Small intestine (tissue), 7 donors: Measurements from ENCODE around the gene CCDC177. TPM values are rescaled to one million over a fixed set of nuclear protein-coding genes. Genes with fewer than 3 reads are reported as not detected.

Experiments used
- DNase-seq, 2 donors: peaks; one replicate each; pipeline versions ENCODE4 v3.0.0 to v3.0.0-alpha.2; 2013
- FAIRE-seq: peaks from 2 replicates; lab custom pipeline; 2012; peaks lifted over from hg19 to GRCh38; lab: Jason Lieb, UNC
- H3K27ac ChIP-seq, 3 donors: one replicate each; pipeline ENCODE4 v1.5.1; 2013; ENCODE audit warnings: low read length in 2 of 3, mild to moderate bottlenecking in 2 of 3, control low read depth in 1 of 3, inconsistent platforms in 1 of 3, low read depth in 1 of 3, moderate library complexity in 1 of 3
- H3K27me3 ChIP-seq, 3 donors: one replicate each; pipeline ENCODE4 v1.6.1; 2013; ENCODE audit warnings: low read length in 3 of 3, inconsistent platforms in 1 of 3; ENCODE audit not compliant: control insufficient read depth in 3 of 3, insufficient read depth in 3 of 3
- H3K36me3 ChIP-seq, 3 donors: one replicate each; pipeline ENCODE4 v1.6.1; 2013; ENCODE audit warnings: low read length in 3 of 3, inconsistent platforms in 1 of 3, low read depth in 1 of 3, mild to moderate bottlenecking in 1 of 3, moderate library complexity in 1 of 3; ENCODE audit not compliant: control insufficient read depth in 3 of 3, insufficient read depth in 2 of 3
- H3K4me1 ChIP-seq, 3 donors: one replicate each; pipeline ENCODE4 v1.6.1; 2013; ENCODE audit warnings: low read length in 2 of 3, inconsistent platforms in 1 of 3, low read depth in 1 of 3, mild to moderate bottlenecking in 1 of 3, moderate library complexity in 1 of 3; ENCODE audit not compliant: control insufficient read depth in 3 of 3, insufficient read depth in 2 of 3
- H3K4me3 ChIP-seq, 3 donors: one replicate each; pipeline ENCODE4 v1.5.1; 2013; ENCODE audit warnings: low read length in 3 of 3, control low read depth in 1 of 3, inconsistent platforms in 1 of 3, low read depth in 1 of 3, mild to moderate bottlenecking in 1 of 3, moderate library complexity in 1 of 3
- H3K9me3 ChIP-seq, 2 donors: one replicate each; pipeline ENCODE4 v1.6.1; 2013; ENCODE audit warnings: low read depth in 1 of 2, low read length in 1 of 2; ENCODE audit not compliant: control insufficient read depth in 2 of 2, insufficient read depth in 1 of 2
- WGBS, 3 donors: extraction: QIAGEN DNeasy Blood & Tissue Kit; methylation state at CpG; one replicate each; pipeline ENCODE4 v1.1.7; 2013; 5-methylcytosine and 5-hydroxymethylcytosine counted together
- polyA plus RNA-seq, 4 donors: library from polyadenylated mRNA; stranded (reverse) in 3 of 4; unstranded in 1 of 4; fragments of 200-250 nt in 3 of 4; fragments of 120-200 nt in 1 of 4; gene quantifications; one replicate each; pipeline versions ENCODE4 v1.2.1 to v1.2.3, GENCODE V29; 2013
- donor health status: healthy with polysubstance abuse.
- donor health status: control.
- donor health status: control.
- donor health status: Bipolar disorder and iron deficiency.
- donor health status: healthy.

Gene CCDC177
- polyA plus RNA-seq, 4 donors: 0.01 to 0.03 TPM; not detected in 2

DNA sequence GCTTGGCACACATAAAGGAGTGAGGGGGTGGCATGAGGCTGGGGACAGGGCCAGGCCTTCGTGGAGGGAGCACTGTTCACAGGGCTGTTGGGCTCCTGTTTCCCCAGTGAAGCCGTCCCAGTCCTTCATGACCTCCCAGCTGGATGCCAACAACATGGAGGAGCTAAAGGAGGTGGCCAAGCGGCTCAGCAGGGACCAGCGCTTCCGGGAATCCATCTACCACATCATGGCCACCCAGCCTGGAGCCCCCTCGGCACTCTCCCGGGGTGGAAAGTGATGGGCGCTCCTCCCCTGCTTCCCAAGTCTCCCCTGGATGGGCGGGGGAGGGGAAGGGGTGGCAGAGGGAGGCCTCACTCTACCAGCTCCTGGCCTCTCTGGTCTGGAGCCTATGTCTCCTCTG is 46.5 kb downstream of the CCDC177 start:
- Histone ChIP-seq H3K9me3 (no peaks in the 10 kb centered on the region), H3K27me3 (no peaks in the 10 kb centered on the region), H3K36me3 (no peaks in the 10 kb centered on the region), H3K27ac (no peak overlapping the region), H3K4me3 (no peak overlapping the region), H3K4me1 (no peaks in the 10 kb centered on the region)
- FAIRE-seq (no peak), DNase-seq (no peak)
- WGBS, 3 donors: 84 to 87% (median 86%) methylated on average over 7 to 9 of the region's 9 CpGs

DNA sequence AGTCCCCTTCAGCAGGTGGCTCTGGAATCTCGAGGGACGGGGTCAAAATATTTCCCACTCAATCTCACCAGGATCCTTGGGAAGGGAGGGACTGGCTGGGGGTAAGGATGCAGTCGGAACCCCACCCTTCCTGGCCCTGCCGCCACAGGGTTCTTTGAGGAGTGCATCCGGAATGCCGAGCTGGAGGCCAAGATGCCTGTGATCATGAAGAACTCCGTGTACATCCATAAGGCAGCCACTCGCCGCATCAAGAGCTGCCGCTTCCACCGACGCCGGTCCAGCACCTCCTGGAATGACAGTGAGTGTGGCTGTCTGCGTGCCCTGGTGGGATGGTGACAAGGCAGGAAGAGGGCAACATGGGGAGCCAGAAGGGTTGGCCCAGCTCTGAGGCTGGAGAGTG is 47.0 kb downstream of the CCDC177 start:
- no peaks in the 10 kb centered on the region for H3K9me3 ChIP-seq
- no peak overlapping the region for H3K4me3 ChIP-seq
- H3K36me3 ChIP-seq: no peaks in the 10 kb centered on the region
- H3K27ac ChIP-seq: no peak overlapping the region
- DNase-seq (no peak), FAIRE-seq (no peak)
- H3K27me3 ChIP-seq: no peaks in the 10 kb centered on the region
- H3K4me1 ChIP-seq: no peaks in the 10 kb centered on the region
- WGBS, 3 donors: 87 to 92% (median 88%) methylated on average over 14 of the region's 14 CpGs

DNA sequence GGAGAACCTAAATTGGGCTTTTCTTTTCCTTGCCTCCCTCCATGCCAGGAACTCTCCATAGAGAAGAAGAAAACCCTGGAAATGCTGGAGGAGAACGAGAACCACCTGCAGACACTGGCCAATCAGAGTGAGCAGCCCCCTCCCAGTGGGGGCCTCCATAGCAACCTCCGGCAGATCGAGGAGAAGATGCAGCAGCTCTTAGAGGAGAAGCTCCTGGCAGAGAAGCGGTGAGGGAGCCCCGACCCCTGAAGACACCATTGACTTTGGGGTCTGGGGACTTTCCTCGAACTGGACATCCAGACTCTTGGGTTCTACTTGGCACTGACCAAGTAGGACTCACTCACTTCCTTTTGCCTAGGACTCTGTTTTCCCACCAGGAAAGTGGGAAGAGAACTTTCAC is 48.8 kb downstream of the CCDC177 start:
- 77 to 89% (median 83%) methylated on average over 6 of the region's 6 CpGs for WGBS, 3 donors
- peaks cover 0 to 4% (median 0%) of the 10 kb centered on the region in 3 donors for H3K27me3 ChIP-seq
- H3K4me3 ChIP-seq: no peak overlapping the region
- H3K27ac ChIP-seq: no peak overlapping the region
- FAIRE-seq (no peak), DNase-seq (no peak)
- H3K4me1 ChIP-seq: no peaks in the 10 kb centered on the region
- no peaks in the 10 kb centered on the region for H3K36me3 ChIP-seq
- no peaks in the 10 kb centered on the region for H3K9me3 ChIP-seq

DNA sequence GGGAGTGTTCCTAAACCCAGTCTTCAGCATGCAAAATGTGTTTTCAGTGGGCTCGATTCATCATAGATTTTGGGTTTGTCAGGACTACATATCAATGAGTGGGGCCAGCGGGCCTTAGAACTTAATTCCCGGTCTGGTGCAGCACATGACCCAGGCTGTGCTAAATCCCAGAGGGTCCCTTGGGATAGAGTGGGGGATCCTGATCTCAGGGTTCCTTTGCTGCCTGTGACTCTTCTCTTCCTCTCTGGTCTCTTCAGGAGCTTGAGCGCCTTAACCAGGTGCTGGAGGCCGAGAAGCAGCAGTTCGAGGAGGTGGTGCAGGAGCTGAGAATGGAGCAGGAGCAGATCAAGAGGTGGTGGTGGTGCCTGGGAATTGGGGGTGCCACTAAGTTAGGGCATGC is 52.6 kb downstream of the CCDC177 start:
- H3K27ac ChIP-seq: no peak overlapping the region
- DNase-seq (no peak), FAIRE-seq (no peak)
- H3K4me3 ChIP-seq: no peak overlapping the region
- peaks cover 0 to 4% (median 0%) of the 10 kb centered on the region in 3 donors for H3K27me3 ChIP-seq
- H3K4me1 ChIP-seq: no peaks in the 10 kb centered on the region
- no peaks in the 10 kb centered on the region for H3K36me3 ChIP-seq
- no peaks in the 10 kb centered on the region for H3K9me3 ChIP-seq
- 91 to 98% (median 93%) methylated on average over 6 of the region's 6 CpGs for WGBS, 3 donors

Other genes with a start within 250 kb of the CCDC177 start
- 100 to 1,000 TPM; 131 to 207 (median 141) TPM for gene ERH, start 176.6 kb downstream of the CCDC177 start, polyA plus RNA-seq
- 10 to 100 TPM; 25.1 to 73.4 (median 31.6) TPM for gene SLC39A9, start 176.2 kb downstream of the CCDC177 start, polyA plus RNA-seq
- gene PLEKHD1, start 90.1 kb downstream of the CCDC177 start, polyA plus RNA-seq: under 1 TPM in 3 of 4 donors, not detected in 1; under 0.01 to 0.04 (median 0.03) TPM
- gene SUSD6, start 36.7 kb upstream of the CCDC177 start, polyA plus RNA-seq: 10 to 100 TPM; 14.3 to 46.2 (median 16.7) TPM
- 100 to 1,000 TPM; 216 to 524 (median 250) TPM for gene SRSF5, start 192.3 kb upstream of the CCDC177 start, polyA plus RNA-seq
- under 1 TPM in 2 of 4 donors, not detected in 2; 0.04 to 0.12 TPM for gene SLC10A1, start 222.4 kb upstream of the CCDC177 start, polyA plus RNA-seq